IMR-90 (cell line): ENCODE data around the gene NXPH1. TPM values are rescaled to one million over a fixed set of nuclear protein-coding genes. Genes with fewer than 3 reads are reported as not detected.

ENCODE experiments used
- ATAC-seq: fragments of 200-7000 bp; cut with Tn5 transposase; 2 replicates; pipeline ENCODE4 v1.9.1; 2020; ENCODE audit warnings: low read depth, mild to moderate bottlenecking, moderate library complexity
- BruUV-seq: library from RNA; stranded (reverse); fragments of 400-500 nt; replicated peaks from 2 replicates; lab custom pipeline; 2021; lab: Mats Ljungman, UMichigan
- CTCF ChIA-PET: fragments of 300-600 bp; formaldehyde crosslinking; extraction: SDS; loops from one replicate; lab custom pipeline; 2021; ENCODE audit warnings: antibody characterized with exemption; lab: Yijun Ruan, JAX
- POLR2A ChIA-PET: fragments of 300-600 bp; sonication (Branson Sonifier 250); formaldehyde crosslinking; loops from one replicate; lab custom pipeline; 2022; ENCODE audit warnings: antibody characterized with exemption; ENCODE audit not compliant: unreplicated experiment; lab: Charles Lee
- DNase-seq: peaks from one replicate; pipeline ENCODE4 v3.0.0; 2013
- H2AFZ ChIP-seq: replicated peaks from 2 replicates; pipeline ENCODE3; 2013; ENCODE audit warnings: low read length, mild to moderate bottlenecking; ENCODE audit not compliant: poor library complexity
- H2AK5ac ChIP-seq: 2 replicates; pipeline ENCODE4 v1.6.1; 2013; ENCODE audit warnings: low read depth, low read length, inconsistent platforms
- H2AK9ac ChIP-seq: replicated peaks from 2 replicates; pipeline ENCODE3; 2013; ENCODE audit warnings: mild to moderate bottlenecking, low read depth, low read length, moderate library complexity; ENCODE audit not compliant: poor library complexity
- H2BK120ac ChIP-seq: 2 replicates; pipeline ENCODE4 v1.6.1; 2013; ENCODE audit warnings: low read depth, low read length, inconsistent platforms
- H2BK15ac ChIP-seq: 3 replicates; pipeline ENCODE4 v1.6.1; 2013; ENCODE audit warnings: low read depth, low read length, inconsistent platforms
- H2BK20ac ChIP-seq: 2 replicates; pipeline ENCODE4 v1.6.1; 2013; ENCODE audit warnings: low read depth, mild to moderate bottlenecking, inconsistent platforms, low read length, moderate library complexity
- H2BK5ac ChIP-seq: 2 replicates; pipeline ENCODE4 v1.6.1; 2013; ENCODE audit warnings: mild to moderate bottlenecking, low read depth, low read length, inconsistent platforms; ENCODE audit not compliant: poor library complexity, severe bottlenecking
- H3K14ac ChIP-seq: replicated peaks from 2 replicates; pipeline ENCODE4 v1.6.1; 2013; ENCODE audit warnings: low read depth, low read length, inconsistent platforms
- H3K18ac ChIP-seq: 2 replicates; pipeline ENCODE4 v1.6.1; 2013; ENCODE audit warnings: low read depth, low read length, control low read depth
- H3K23ac ChIP-seq: 2 replicates; pipeline ENCODE4 v1.6.1; 2013; ENCODE audit warnings: low read depth, low read length, inconsistent platforms
- H3K27ac ChIP-seq: 2 replicates; pipeline ENCODE4 v1.5.1; 2013; ENCODE audit warnings: mild to moderate bottlenecking, control low read depth, low read length; ENCODE audit not compliant: insufficient read depth
- H3K27me3 ChIP-seq: 2 replicates; pipeline ENCODE4 v1.6.1; 2013; ENCODE audit warnings: low read length; ENCODE audit not compliant: control insufficient read depth, insufficient read depth
- H3K36me3 ChIP-seq: 2 replicates; pipeline ENCODE4 v1.6.1; 2013; ENCODE audit warnings: low read length, mixed read lengths; ENCODE audit not compliant: control insufficient read depth, insufficient read depth
- H3K4ac ChIP-seq: 2 replicates; pipeline ENCODE4 v1.6.1; 2013; ENCODE audit warnings: low read depth, low read length, inconsistent platforms
- H3K4me1 ChIP-seq: 2 replicates; pipeline ENCODE4 v1.6.1; 2013; ENCODE audit warnings: low read length, mixed read lengths; ENCODE audit not compliant: control insufficient read depth, insufficient read depth
- H3K4me2 ChIP-seq: 2 replicates; pipeline ENCODE4 v1.6.1; 2013; ENCODE audit warnings: low read depth, mild to moderate bottlenecking, control low read depth, low read length, moderate library complexity
- H3K4me3 ChIP-seq: 2 replicates; pipeline ENCODE4 v1.5.1; 2013; ENCODE audit warnings: low read depth, mild to moderate bottlenecking, control low read depth, low read length, moderate library complexity; ENCODE audit not compliant: insufficient read depth
- H3K56ac ChIP-seq: 2 replicates; pipeline ENCODE4 v1.6.1; 2013; ENCODE audit warnings: low read length, inconsistent platforms; ENCODE audit not compliant: insufficient read depth; ENCODE audit errors: extremely low read depth
- H3K79me1 ChIP-seq, 2 experiments: 2 replicates each; pipeline ENCODE4 v1.6.1; 2013; ENCODE audit warnings: low read length in 2 of 2, inconsistent platforms in 1 of 2, low read depth in 1 of 2
- H3K9ac ChIP-seq: 2 replicates; pipeline ENCODE4 v1.6.1; 2013; ENCODE audit warnings: low read depth, low read length, control low read depth
- H3K9me1 ChIP-seq: 2 replicates; pipeline ENCODE4 v1.6.1; 2013; ENCODE audit warnings: low read length, inconsistent platforms; ENCODE audit not compliant: insufficient read depth
- H3K9me3 ChIP-seq: 2 replicates; pipeline ENCODE4 v1.6.1; 2013; ENCODE audit warnings: low read length; ENCODE audit not compliant: control insufficient read depth, insufficient read depth
- H4K20me1 ChIP-seq: 2 replicates; pipeline ENCODE4 v1.6.1; 2013; ENCODE audit warnings: low read length, inconsistent platforms; ENCODE audit not compliant: insufficient read depth
- H4K5ac ChIP-seq: 2 replicates; pipeline ENCODE4 v1.6.1; 2013; ENCODE audit warnings: mild to moderate bottlenecking, low read depth, low read length, control low read depth
- H4K8ac ChIP-seq, 2 experiments: 2 replicates each; pipeline ENCODE4 v1.6.1; 2013; ENCODE audit warnings: low read depth in 2 of 2, low read length in 2 of 2, control low read depth in 1 of 2, inconsistent platforms in 1 of 2
- H4K91ac ChIP-seq: 2 replicates; pipeline ENCODE4 v1.6.1; 2013; ENCODE audit warnings: low read depth, low read length, inconsistent platforms; ENCODE audit not compliant: insufficient read depth
- CHD1 ChIP-seq: IDR thresholded peaks from 2 replicates; pipeline ENCODE4 v1.6.1; 2012; ENCODE audit warnings: low read depth, low read length, improper control_type of control experiment
- RCOR1 ChIP-seq: IDR thresholded peaks from 2 replicates; pipeline ENCODE4 v1.6.1; 2012; ENCODE audit warnings: mild to moderate bottlenecking, low read length, improper control_type of control experiment; ENCODE audit not compliant: insufficient replicate concordance
- WGBS, 2 experiments: methylation state at CpG; one replicate each; pipeline versions ENCODE4 v1.1.5 to v1.1.7; 2013; ENCODE audit warnings: missing lambda C conversion rate in 2 of 2; ENCODE audit not compliant: insufficient read length in 1 of 2; ENCODE audit errors: extremely low coverage in 2 of 2; 5-methylcytosine and 5-hydroxymethylcytosine counted together
- dilution Hi-C: fragments of 300-500 bp; cut with HindIII; formaldehyde crosslinking; loops from one replicate; pipeline ENCODE4 v1.14.3; 2018; ENCODE audit warnings: low sequenced_read_pairs; ENCODE audit not compliant: unreplicated experiment
- in situ Hi-C: fragments of 300-500 bp; cut with MboI; formaldehyde crosslinking; loops from 3 replicates; pipeline ENCODE4 v1.14.3; 2019; ENCODE audit warnings: low sequenced_read_pairs, inconsistent platforms, mixed read lengths
- intact Hi-C: fragments of 100-400 bp; cut with micrococcal nuclease; formaldehyde crosslinking; loops from 2 replicates; pipeline ENCODE4 v1.10.0; 2022
- polyA plus RNA-seq, 3 experiments: library from polyadenylated mRNA; depleted of rRNA; stranded (reverse); fragments of >200 nt; gene quantifications; 2 replicates each; pipeline ENCODE4 v1.2.3, GENCODE V29; 2012; ENCODE audit warnings: low replicate concordance in 1 of 3
- total RNA-seq: library from RNA; depleted of rRNA; stranded (reverse); fragments of >200 nt; gene quantifications from 2 replicates; pipeline ENCODE4 v1.2.3, GENCODE V29; 2012

Gene NXPH1
- total and polyA plus RNA-seq, 2 of the 4 experiments (the other 2 are of a cell fraction) = not detected

GRCh38 chr7:8638076-8638475 lies 204.7 kb downstream of the NXPH1 start:
- ChIA-PET POLR2A (no interaction called here), CTCF (no interaction called here)
- Histone ChIP-seq H2BK5ac (no peak overlapping the region), H2AFZ (no peak overlapping the region), H2BK20ac (no peak overlapping the region), H2BK15ac (no peak overlapping the region), H3K79me1 (no peaks in the 10 kb centered on the region), H4K20me1 (no peaks in the 10 kb centered on the region), H3K27me3 (no peaks in the 10 kb centered on the region), H2AK9ac (no peak overlapping the region), H3K56ac (no peak overlapping the region), H3K9ac (no peak overlapping the region), H3K23ac (no peak overlapping the region), H3K9me1 (no peaks in the 10 kb centered on the region), H3K4me1 (no peaks in the 10 kb centered on the region), H3K4ac (no peak overlapping the region), H4K5ac (no peak overlapping the region), H2AK5ac (no peak overlapping the region), H3K14ac (no peak overlapping the region), H3K9me3 (peaks cover 11% of the 10 kb centered on the region), H4K91ac (no peak overlapping the region), H3K36me3 (no peaks in the 10 kb centered on the region), H3K4me2 (no peak overlapping the region), H3K27ac (no peak overlapping the region), H3K4me3 (no peak overlapping the region), H3K18ac (no peak overlapping the region), H4K8ac (no peak overlapping the region), H2BK120ac (no peak overlapping the region)
- ATAC-seq (no peak), DNase-seq (no peak)
- dilution Hi-C loops (no loop called here), in situ Hi-C loops (no loop called here), intact Hi-C loops (no loop called here)
- BruUV-seq = no TSS peak
- WGBS, 2 experiments = no CpG with 5 or more reads among the region's 7 CpGs
- no peak for TF ChIP-seq RCOR1
- no peak for TF ChIP-seq CHD1
